Measurements from ENCODE around the gene POU5F1.

GRCh38 chr6:31126396-31127175 is 43.9 kb downstream of the POU5F1 start:
- TF ChIP-seq, protein P1, sequence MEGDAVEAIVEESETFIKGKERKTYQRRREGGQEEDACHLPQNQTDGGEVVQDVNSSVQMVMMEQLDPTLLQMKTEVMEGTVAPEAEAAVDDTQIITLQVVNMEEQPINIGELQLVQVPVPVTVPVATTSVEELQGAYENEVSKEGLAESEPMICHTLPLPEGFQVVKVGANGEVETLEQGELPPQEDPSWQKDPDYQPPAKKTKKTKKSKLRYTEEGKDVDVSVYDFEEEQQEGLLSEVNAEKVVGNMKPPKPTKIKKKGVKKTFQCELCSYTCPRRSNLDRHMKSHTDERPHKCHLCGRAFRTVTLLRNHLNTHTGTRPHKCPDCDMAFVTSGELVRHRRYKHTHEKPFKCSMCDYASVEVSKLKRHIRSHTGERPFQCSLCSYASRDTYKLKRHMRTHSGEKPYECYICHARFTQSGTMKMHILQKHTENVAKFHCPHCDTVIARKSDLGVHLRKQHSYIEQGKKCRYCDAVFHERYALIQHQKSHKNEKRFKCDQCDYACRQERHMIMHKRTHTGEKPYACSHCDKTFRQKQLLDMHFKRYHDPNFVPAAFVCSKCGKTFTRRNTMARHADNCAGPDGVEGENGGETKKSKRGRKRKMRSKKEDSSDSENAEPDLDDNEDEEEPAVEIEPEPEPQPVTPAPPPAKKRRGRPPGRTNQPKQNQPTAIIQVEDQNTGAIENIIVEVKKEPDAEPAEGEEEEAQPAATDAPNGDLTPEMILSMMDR (IDR thresholded peaks at IDR 0.05) = no peak
- TF ChIP-seq EP300 (IDR thresholded peaks at IDR 0.05) (no peak), POLR2A (IDR thresholded peaks at IDR 0.05) (no peak), POLR2AphosphoS5 (IDR thresholded peaks at IDR 0.05) (no peak)

Measured in gastroesophageal sphincter (tissue), 3 donors.